WTC11 (cell line): ENCODE results near the gene ADGRF4.

Source experiments
- CTCF ChIP-seq: fragments of 200-600 bp; IDR thresholded peaks from 2 replicates; pipeline ENCODE4 v1.8.0; 2022; ENCODE audit warnings: antibody characterized with exemption
- NFE2L1 ChIP-seq: sonication (generic); formaldehyde crosslinking; IDR thresholded peaks from 2 replicates; pipeline ENCODE4 v1.8.1; 2023; ENCODE audit warnings: missing genetic modification reagents
- NFYB ChIP-seq: sonication (generic); formaldehyde crosslinking; conservative IDR thresholded peaks from 2 replicates; pipeline ENCODE4 v1.8.0; 2022; ENCODE audit warnings: low read depth, missing genetic modification reagents
- PRRX2 ChIP-seq: fragments of 250-450 bp; sonication (Bioruptor Pico); IDR thresholded peaks from 2 replicates; pipeline ENCODE4 v1.8.0; 2021; ENCODE audit warnings: mild to moderate bottlenecking
- SMAD3 ChIP-seq: sonication (generic); formaldehyde crosslinking; IDR thresholded peaks from 2 replicates; pipeline ENCODE4 v1.8.0; 2022; ENCODE audit warnings: missing genetic modification reagents, mild to moderate bottlenecking, borderline replicate concordance

- TF ChIP-seq CTCF (no peak), NFE2L1 (no peak), NFYB (CRISPR knock-in tag) (no peak), PRRX2 (CRISPR knock-in tag) (no peak), SMAD3 (CRISPR knock-in tag) (no peak)
Observed at GRCh38 chr6:47670851-47671250, 27.5 kb upstream of the ADGRF4 start.
